Thyroid gland (tissue), 4 donors: ENCODE measurements around the gene DNM3.

ENCODE experiments used
- CTCF ChIP-seq, 6 experiments: fragments of 200-600 bp in 3 of 6; fragments of 450-650 bp in 3 of 6; sonication (generic) in 3 of 6; IDR thresholded peaks; one replicate each; pipeline ENCODE4 v1.5.1; 2016 to 2019; ENCODE audit warnings: antibody characterized with exemption in 6 of 6, mild to moderate bottlenecking in 2 of 6, inconsistent platforms in 1 of 6, moderate library complexity in 1 of 6
- POLR2A ChIP-seq, 2 donors: fragments of 450-650 bp; IDR thresholded peaks; one replicate each; pipeline ENCODE4 v1.6.1; 2017; ENCODE audit warnings: antibody characterized with exemption in 2 of 2, mild to moderate bottlenecking in 2 of 2, moderate library complexity in 1 of 2

DNA sequence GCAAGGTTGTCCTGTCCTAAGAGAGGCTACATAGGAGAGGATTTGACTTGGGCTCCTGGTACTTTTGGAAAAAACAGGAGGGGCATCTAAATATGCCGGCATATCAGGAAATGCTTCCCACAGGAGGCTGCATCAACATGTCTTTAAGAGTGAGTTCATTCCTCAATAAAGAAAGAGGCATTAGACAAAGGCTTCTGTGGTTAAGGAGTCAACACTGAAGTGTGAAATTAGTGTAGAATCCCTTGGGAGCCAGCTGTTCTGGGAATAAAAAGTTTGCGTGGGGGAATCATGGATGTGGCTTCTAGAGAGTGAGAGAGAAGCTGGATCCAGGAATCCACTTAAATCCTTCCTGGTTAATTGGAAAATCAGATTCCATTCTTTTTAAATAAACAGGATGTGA is 69.5 kb downstream of the DNM3 start:
- TF ChIP-seq POLR2A (IDR thresholded peaks at IDR 0.05) (no peak), CTCF (IDR thresholded peaks at IDR 0.05) (no peak)
